IMR-90 (cell line): Measurements from ENCODE around the gene PSMA2. TPM values are rescaled to one million over a fixed set of nuclear protein-coding genes. Genes with fewer than 3 reads are reported as not detected.

Experiments
- ATAC-seq: fragments of 200-7000 bp; cut with Tn5 transposase; 2 replicates; pipeline ENCODE4 v1.9.1; 2020; ENCODE audit warnings: low read depth, mild to moderate bottlenecking, moderate library complexity
- BruUV-seq: library from RNA; stranded (reverse); fragments of 400-500 nt; replicated peaks from 2 replicates; lab custom pipeline; 2021; lab: Mats Ljungman, UMichigan
- CTCF ChIA-PET: fragments of 300-600 bp; formaldehyde crosslinking; extraction: SDS; loops from one replicate; lab custom pipeline; 2021; ENCODE audit warnings: antibody characterized with exemption; lab: Yijun Ruan, JAX
- POLR2A ChIA-PET: fragments of 300-600 bp; sonication (Branson Sonifier 250); formaldehyde crosslinking; loops from one replicate; lab custom pipeline; 2022; ENCODE audit warnings: antibody characterized with exemption; ENCODE audit not compliant: unreplicated experiment; lab: Charles Lee
- DNase-seq: peaks from one replicate; pipeline ENCODE4 v3.0.0; 2013
- H2AFZ ChIP-seq: replicated peaks from 2 replicates; pipeline ENCODE3; 2013; ENCODE audit warnings: low read length, mild to moderate bottlenecking; ENCODE audit not compliant: poor library complexity
- H2AK5ac ChIP-seq: 2 replicates; pipeline ENCODE4 v1.6.1; 2013; ENCODE audit warnings: low read depth, low read length, inconsistent platforms
- H2AK9ac ChIP-seq: replicated peaks from 2 replicates; pipeline ENCODE3; 2013; ENCODE audit warnings: mild to moderate bottlenecking, low read depth, low read length, moderate library complexity; ENCODE audit not compliant: poor library complexity
- H2BK120ac ChIP-seq: 2 replicates; pipeline ENCODE4 v1.6.1; 2013; ENCODE audit warnings: low read depth, low read length, inconsistent platforms
- H2BK15ac ChIP-seq: 3 replicates; pipeline ENCODE4 v1.6.1; 2013; ENCODE audit warnings: low read depth, low read length, inconsistent platforms
- H2BK20ac ChIP-seq: 2 replicates; pipeline ENCODE4 v1.6.1; 2013; ENCODE audit warnings: low read depth, mild to moderate bottlenecking, inconsistent platforms, low read length, moderate library complexity
- H2BK5ac ChIP-seq: 2 replicates; pipeline ENCODE4 v1.6.1; 2013; ENCODE audit warnings: mild to moderate bottlenecking, low read depth, low read length, inconsistent platforms; ENCODE audit not compliant: poor library complexity, severe bottlenecking
- H3K14ac ChIP-seq: replicated peaks from 2 replicates; pipeline ENCODE4 v1.6.1; 2013; ENCODE audit warnings: low read depth, low read length, inconsistent platforms
- H3K18ac ChIP-seq: 2 replicates; pipeline ENCODE4 v1.6.1; 2013; ENCODE audit warnings: low read depth, low read length, control low read depth
- H3K23ac ChIP-seq: 2 replicates; pipeline ENCODE4 v1.6.1; 2013; ENCODE audit warnings: low read depth, low read length, inconsistent platforms
- H3K27ac ChIP-seq: 2 replicates; pipeline ENCODE4 v1.5.1; 2013; ENCODE audit warnings: mild to moderate bottlenecking, control low read depth, low read length; ENCODE audit not compliant: insufficient read depth
- H3K27me3 ChIP-seq: 2 replicates; pipeline ENCODE4 v1.6.1; 2013; ENCODE audit warnings: low read length; ENCODE audit not compliant: control insufficient read depth, insufficient read depth
- H3K36me3 ChIP-seq: 2 replicates; pipeline ENCODE4 v1.6.1; 2013; ENCODE audit warnings: low read length, mixed read lengths; ENCODE audit not compliant: control insufficient read depth, insufficient read depth
- H3K4ac ChIP-seq: 2 replicates; pipeline ENCODE4 v1.6.1; 2013; ENCODE audit warnings: low read depth, low read length, inconsistent platforms
- H3K4me1 ChIP-seq: 2 replicates; pipeline ENCODE4 v1.6.1; 2013; ENCODE audit warnings: low read length, mixed read lengths; ENCODE audit not compliant: control insufficient read depth, insufficient read depth
- H3K4me2 ChIP-seq: 2 replicates; pipeline ENCODE4 v1.6.1; 2013; ENCODE audit warnings: low read depth, mild to moderate bottlenecking, control low read depth, low read length, moderate library complexity
- H3K4me3 ChIP-seq: 2 replicates; pipeline ENCODE4 v1.5.1; 2013; ENCODE audit warnings: low read depth, mild to moderate bottlenecking, control low read depth, low read length, moderate library complexity; ENCODE audit not compliant: insufficient read depth
- H3K56ac ChIP-seq: 2 replicates; pipeline ENCODE4 v1.6.1; 2013; ENCODE audit warnings: low read length, inconsistent platforms; ENCODE audit not compliant: insufficient read depth; ENCODE audit errors: extremely low read depth
- H3K79me1 ChIP-seq, 2 experiments: 2 replicates each; pipeline ENCODE4 v1.6.1; 2013; ENCODE audit warnings: low read length in 2 of 2, inconsistent platforms in 1 of 2, low read depth in 1 of 2
- H3K9ac ChIP-seq: 2 replicates; pipeline ENCODE4 v1.6.1; 2013; ENCODE audit warnings: low read depth, low read length, control low read depth
- H3K9me1 ChIP-seq: 2 replicates; pipeline ENCODE4 v1.6.1; 2013; ENCODE audit warnings: low read length, inconsistent platforms; ENCODE audit not compliant: insufficient read depth
- H3K9me3 ChIP-seq: 2 replicates; pipeline ENCODE4 v1.6.1; 2013; ENCODE audit warnings: low read length; ENCODE audit not compliant: control insufficient read depth, insufficient read depth
- H4K20me1 ChIP-seq: 2 replicates; pipeline ENCODE4 v1.6.1; 2013; ENCODE audit warnings: low read length, inconsistent platforms; ENCODE audit not compliant: insufficient read depth
- H4K5ac ChIP-seq: 2 replicates; pipeline ENCODE4 v1.6.1; 2013; ENCODE audit warnings: mild to moderate bottlenecking, low read depth, low read length, control low read depth
- H4K8ac ChIP-seq, 2 experiments: 2 replicates each; pipeline ENCODE4 v1.6.1; 2013; ENCODE audit warnings: low read depth in 2 of 2, low read length in 2 of 2, control low read depth in 1 of 2, inconsistent platforms in 1 of 2
- H4K91ac ChIP-seq: 2 replicates; pipeline ENCODE4 v1.6.1; 2013; ENCODE audit warnings: low read depth, low read length, inconsistent platforms; ENCODE audit not compliant: insufficient read depth
- CEBPB ChIP-seq: IDR thresholded peaks from 2 replicates; pipeline ENCODE4 v1.6.1; 2012; ENCODE audit warnings: low read depth, low read length, improper control_type of control experiment
- MAFK ChIP-seq: IDR thresholded peaks from 2 replicates; pipeline ENCODE4 v1.6.1; 2012; ENCODE audit warnings: low read depth, low read length, improper control_type of control experiment
- WGBS, 2 experiments: methylation state at CpG; one replicate each; pipeline versions ENCODE4 v1.1.5 to v1.1.7; 2013; ENCODE audit warnings: missing lambda C conversion rate in 2 of 2; ENCODE audit not compliant: insufficient read length in 1 of 2; ENCODE audit errors: extremely low coverage in 2 of 2; 5-methylcytosine and 5-hydroxymethylcytosine counted together
- dilution Hi-C: fragments of 300-500 bp; cut with HindIII; formaldehyde crosslinking; loops from one replicate; pipeline ENCODE4 v1.14.3; 2018; ENCODE audit warnings: low sequenced_read_pairs; ENCODE audit not compliant: unreplicated experiment
- in situ Hi-C: fragments of 300-500 bp; cut with MboI; formaldehyde crosslinking; loops from 3 replicates; pipeline ENCODE4 v1.14.3; 2019; ENCODE audit warnings: low sequenced_read_pairs, inconsistent platforms, mixed read lengths
- intact Hi-C: fragments of 100-400 bp; cut with micrococcal nuclease; formaldehyde crosslinking; loops from 2 replicates; pipeline ENCODE4 v1.10.0; 2022
- polyA plus RNA-seq, 3 experiments: library from polyadenylated mRNA; depleted of rRNA; stranded (reverse); fragments of >200 nt; gene quantifications; 2 replicates each; pipeline ENCODE4 v1.2.3, GENCODE V29; 2012; ENCODE audit warnings: low replicate concordance in 1 of 3
- total RNA-seq: library from RNA; depleted of rRNA; stranded (reverse); fragments of >200 nt; gene quantifications from 2 replicates; pipeline ENCODE4 v1.2.3, GENCODE V29; 2012

Gene PSMA2
- total and polyA plus RNA-seq, 2 of the 4 experiments (the other 2 are of a cell fraction): 106 to 138 TPM

- no peak overlapping the region for H3K4me3 ChIP-seq
- H2BK5ac ChIP-seq: no peak overlapping the region
- no CpG with 5 or more reads among the region's 5 CpGs for WGBS, 2 experiments
- dilution Hi-C loops: no loop called here
- H2AK9ac ChIP-seq: no peak overlapping the region
- CTCF ChIA-PET: interaction anchor here (0.6 to 0.9 kb wide), 2 partner anchors 15 to 191 kb away, joined by 3 to 4 read pairs; no protein-coding TSS in a partner anchor
- no peak overlapping the region for H2BK120ac ChIP-seq
- no peak overlapping the region for H3K27ac ChIP-seq
- H3K79me1 ChIP-seq: peaks cover 16 to 20% of the 10 kb centered on the region in 2 experiments
- no peak overlapping the region for H3K23ac ChIP-seq
- H3K4me1 ChIP-seq: peaks cover 6% of the 10 kb centered on the region
- no peaks in the 10 kb centered on the region for H3K27me3 ChIP-seq
- no peak overlapping the region for H3K18ac ChIP-seq
- H4K91ac ChIP-seq: no peak overlapping the region
- intact Hi-C loops: no loop called here
- H4K5ac ChIP-seq: no peak overlapping the region
- POLR2A ChIA-PET: no interaction called here
- H3K4ac ChIP-seq: no peak overlapping the region
- no TSS peak for BruUV-seq
- no peak overlapping the region for H2BK20ac ChIP-seq
- H2BK15ac ChIP-seq: no peak overlapping the region
- no peak for TF ChIP-seq MAFK
- peak; percentile 58 for TF ChIP-seq CEBPB
- H3K36me3 ChIP-seq: peaks cover 15% of the 10 kb centered on the region
- no peak overlapping the region for H3K9ac ChIP-seq
- no peak overlapping the region for H2AK5ac ChIP-seq
- no peak overlapping the region for H2AFZ ChIP-seq
- H4K8ac ChIP-seq: no peak overlapping the region
- H3K56ac ChIP-seq: no peak overlapping the region
- in situ Hi-C loops: no loop called here
- no peaks in the 10 kb centered on the region for H3K9me3 ChIP-seq
- no peak overlapping the region for H3K4me2 ChIP-seq
- ATAC-seq (no peak), DNase-seq (peak; percentile 54)
- H3K9me1 ChIP-seq: peaks cover 8% of the 10 kb centered on the region; the same call in 1 of the 2 replicates
- no peaks in the 10 kb centered on the region for H4K20me1 ChIP-seq
- 0 out of 2 replicates have a peak overlapping the region, but pooled peaks have one; percentile 5 for H3K14ac ChIP-seq
Observed at GRCh38 chr7:42914421-42915045, 17.4 kb downstream of the PSMA2 start.
